Stomach (tissue), 4 donors: Measurements from ENCODE around the gene L3MBTL3.

Source experiments
- POLR2A ChIP-seq, 4 donors: fragments of 450-650 bp; IDR thresholded peaks; one replicate each; pipeline ENCODE4 v1.6.1; 2016; ENCODE audit warnings: antibody characterized with exemption in 4 of 4, control low read depth in 2 of 4, mild to moderate bottlenecking in 1 of 4, moderate library complexity in 1 of 4
- TF ChIP-seq, protein P1 (sequence below), 7 experiments: fragments of 450-650 bp in 4 of 7; fragments of 200-600 bp in 3 of 7; sonication (generic) in 3 of 7; IDR thresholded peaks; one replicate each; pipeline ENCODE4 v1.5.1; 2016 to 2019; ENCODE audit warnings: antibody characterized with exemption in 7 of 7, control low read depth in 2 of 7, mild to moderate bottlenecking in 1 of 7

DNA sequence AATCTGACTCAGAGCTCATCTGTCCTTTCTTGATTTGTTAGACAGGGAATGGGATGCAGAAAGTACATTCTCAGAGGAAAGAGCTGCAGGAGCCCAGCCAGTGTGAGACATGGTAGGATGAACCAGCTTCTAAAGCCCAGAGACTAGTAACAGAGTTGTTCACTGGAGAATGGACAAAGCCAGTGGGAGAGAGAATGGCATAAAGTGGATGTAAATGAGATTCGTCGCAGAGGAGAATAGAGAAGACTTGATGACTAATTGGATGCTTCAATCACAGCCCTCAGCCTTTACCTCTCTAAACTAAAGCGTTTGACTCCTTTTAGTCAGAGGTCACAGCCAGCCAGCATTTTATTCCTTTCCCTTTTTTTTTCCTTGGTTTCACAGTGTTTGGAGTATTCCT lies 25.5 kb upstream of the L3MBTL3 start:
- TF ChIP-seq, protein P1, sequence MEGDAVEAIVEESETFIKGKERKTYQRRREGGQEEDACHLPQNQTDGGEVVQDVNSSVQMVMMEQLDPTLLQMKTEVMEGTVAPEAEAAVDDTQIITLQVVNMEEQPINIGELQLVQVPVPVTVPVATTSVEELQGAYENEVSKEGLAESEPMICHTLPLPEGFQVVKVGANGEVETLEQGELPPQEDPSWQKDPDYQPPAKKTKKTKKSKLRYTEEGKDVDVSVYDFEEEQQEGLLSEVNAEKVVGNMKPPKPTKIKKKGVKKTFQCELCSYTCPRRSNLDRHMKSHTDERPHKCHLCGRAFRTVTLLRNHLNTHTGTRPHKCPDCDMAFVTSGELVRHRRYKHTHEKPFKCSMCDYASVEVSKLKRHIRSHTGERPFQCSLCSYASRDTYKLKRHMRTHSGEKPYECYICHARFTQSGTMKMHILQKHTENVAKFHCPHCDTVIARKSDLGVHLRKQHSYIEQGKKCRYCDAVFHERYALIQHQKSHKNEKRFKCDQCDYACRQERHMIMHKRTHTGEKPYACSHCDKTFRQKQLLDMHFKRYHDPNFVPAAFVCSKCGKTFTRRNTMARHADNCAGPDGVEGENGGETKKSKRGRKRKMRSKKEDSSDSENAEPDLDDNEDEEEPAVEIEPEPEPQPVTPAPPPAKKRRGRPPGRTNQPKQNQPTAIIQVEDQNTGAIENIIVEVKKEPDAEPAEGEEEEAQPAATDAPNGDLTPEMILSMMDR (IDR thresholded peaks at IDR 0.05) = no peak
- TF ChIP-seq POLR2A (IDR thresholded peaks at IDR 0.05) = no peak
